ENCODE results near the gene ZNF439.
"Not testable (repeated sequence)": the region's sequence is repeated elsewhere in the genome, so short reads cannot be mapped to it uniquely, and the experiment has no call there.

ZNF439 gene

GRCh38 chr19:11850289-11850688 lies 1.8 kb downstream of the ZNF439 start:
- peaks cover 14% of the 10 kb centered on the region for H3K36me3 Mint-ChIP-seq
- not testable (repeated sequence) for H3K27ac Mint-ChIP-seq, H3K9me3 Mint-ChIP-seq, H3K4me3 Mint-ChIP-seq, H3K27me3 Mint-ChIP-seq
- H3K4me1 Mint-ChIP-seq, result peaks cover 33% of the 10 kb centered on the region

- Mint-ChIP-seq H3K36me3 (peaks cover 34% of the 10 kb centered on the region), H3K27me3 (no peaks in the 10 kb centered on the region), H3K4me3 (no peak overlapping the region), H3K27ac (no peak overlapping the region), H3K4me1 (peaks cover 29% of the 10 kb centered on the region), H3K9me3 (peaks cover 18% of the 10 kb centered on the region)
Observed at GRCh38 chr19:11853358-11853757, 4.8 kb downstream of the ZNF439 start.

GRCh38 chr19:11856596-11857250 lies 8.2 kb downstream of the ZNF439 start:
- Mint-ChIP-seq H3K27ac (no peak overlapping the region), H3K4me3 (no peak overlapping the region), H3K4me1 (peaks cover 3% of the 10 kb centered on the region), H3K9me3 (peaks cover 27% of the 10 kb centered on the region), H3K27me3 (no peaks in the 10 kb centered on the region), H3K36me3 (peaks cover 41% of the 10 kb centered on the region)

- Mint-ChIP-seq H3K36me3 (peaks cover 55% of the 10 kb centered on the region), H3K9me3 (peaks cover 25% of the 10 kb centered on the region), H3K4me1 (peaks cover 3% of the 10 kb centered on the region), H3K27me3 (no peaks in the 10 kb centered on the region), H3K27ac (no peak overlapping the region), H3K4me3 (no peak overlapping the region)
Observed at GRCh38 chr19:11860721-11861120, 12.2 kb downstream of the ZNF439 start.

- no peak overlapping the region for H3K4me3 Mint-ChIP-seq
- H3K27me3 Mint-ChIP-seq, result no peaks in the 10 kb centered on the region
- H3K36me3 Mint-ChIP-seq, result peaks cover 57% of the 10 kb centered on the region
- H3K4me1 Mint-ChIP-seq, result no peaks in the 10 kb centered on the region
- H3K9me3 Mint-ChIP-seq, result peaks cover 19% of the 10 kb centered on the region
- H3K27ac Mint-ChIP-seq, result no peak overlapping the region
Observed at GRCh38 chr19:11861301-11861700, 12.8 kb downstream of the ZNF439 start.

GRCh38 chr19:11867766-11868165 lies 19.2 kb downstream of the ZNF439 start:
- H3K27me3 Mint-ChIP-seq, H3K4me3 Mint-ChIP-seq, H3K27ac Mint-ChIP-seq, H3K4me1 Mint-ChIP-seq: not testable (repeated sequence)
- peaks cover 62% of the 10 kb centered on the region for H3K36me3 Mint-ChIP-seq
- peaks cover 15% of the 10 kb centered on the region for H3K9me3 Mint-ChIP-seq

- H3K27ac Mint-ChIP-seq, result no peak overlapping the region
- no peak overlapping the region for H3K4me3 Mint-ChIP-seq
- H3K27me3 Mint-ChIP-seq, result no peaks in the 10 kb centered on the region
- no peaks in the 10 kb centered on the region for H3K4me1 Mint-ChIP-seq
- peaks cover 15% of the 10 kb centered on the region for H3K9me3 Mint-ChIP-seq
- H3K36me3 Mint-ChIP-seq, result peaks cover 60% of the 10 kb centered on the region
Observed at GRCh38 chr19:11868188-11868587, 19.7 kb downstream of the ZNF439 start.

- Mint-ChIP-seq H3K4me3 (no peak overlapping the region), H3K36me3 (peaks cover 25% of the 10 kb centered on the region), H3K27ac (no peak overlapping the region), H3K9me3 (peaks cover 15% of the 10 kb centered on the region), H3K27me3 (no peaks in the 10 kb centered on the region), H3K4me1 (no peaks in the 10 kb centered on the region)
Observed at GRCh38 chr19:11872624-11873023, 24.1 kb downstream of the ZNF439 start.

- H3K27me3 Mint-ChIP-seq, result no peaks in the 10 kb centered on the region
- H3K36me3 Mint-ChIP-seq, result peaks cover 14% of the 10 kb centered on the region
- H3K27ac Mint-ChIP-seq, result no peak overlapping the region
- no peaks in the 10 kb centered on the region for H3K4me1 Mint-ChIP-seq
- H3K4me3 Mint-ChIP-seq, result no peak overlapping the region
- peaks cover 8% of the 10 kb centered on the region for H3K9me3 Mint-ChIP-seq
Observed at GRCh38 chr19:11873762-11874161, 25.2 kb downstream of the ZNF439 start.

- not testable (repeated sequence) for H3K4me1 Mint-ChIP-seq, H3K4me3 Mint-ChIP-seq, H3K27me3 Mint-ChIP-seq, H3K9me3 Mint-ChIP-seq, H3K36me3 Mint-ChIP-seq, H3K27ac Mint-ChIP-seq
Observed at GRCh38 chr19:11879687-11880266, 31.3 kb downstream of the ZNF439 start.

- Mint-ChIP-seq H3K4me3 (no peak overlapping the region), H3K9me3 (no peaks in the 10 kb centered on the region), H3K27ac (no peak overlapping the region), H3K27me3 (no peaks in the 10 kb centered on the region), H3K36me3 (no peaks in the 10 kb centered on the region), H3K4me1 (no peaks in the 10 kb centered on the region)
Observed at GRCh38 chr19:11880598-11880997, 32.1 kb downstream of the ZNF439 start.

GRCh38 chr19:11881151-11881800 lies 32.8 kb downstream of the ZNF439 start:
- Mint-ChIP-seq H3K36me3 (no peaks in the 10 kb centered on the region), H3K27me3 (no peaks in the 10 kb centered on the region), H3K27ac (no peak overlapping the region), H3K9me3 (no peaks in the 10 kb centered on the region), H3K4me1 (no peaks in the 10 kb centered on the region), H3K4me3 (no peak overlapping the region)

GRCh38 chr19:11882606-11883005 lies 34.1 kb downstream of the ZNF439 start:
- Mint-ChIP-seq H3K27ac (no peak overlapping the region), H3K4me1 (peaks cover 5% of the 10 kb centered on the region), H3K9me3 (no peaks in the 10 kb centered on the region), H3K36me3 (no peaks in the 10 kb centered on the region), H3K4me3 (no peak overlapping the region), H3K27me3 (no peaks in the 10 kb centered on the region)

GRCh38 chr19:11887234-11887610 lies 38.7 kb downstream of the ZNF439 start:
- Mint-ChIP-seq H3K9me3 (no peaks in the 10 kb centered on the region), H3K27me3 (no peaks in the 10 kb centered on the region), H3K36me3 (no peaks in the 10 kb centered on the region), H3K4me3 (peak overlapping the region; percentile 92), H3K4me1 (peaks cover 20% of the 10 kb centered on the region), H3K27ac (peak overlapping the region; percentile 79)

GRCh38 chr19:11887611-11888531 lies 39.3 kb downstream of the ZNF439 start, which contains the start of gene ZNF69:
TSS of gene ZNF69 (plus strand) at chr19:11887782. CDS start at chr19:11887924, 142 bp downstream.
- Mint-ChIP-seq H3K4me1 (peaks cover 20% of the 10 kb centered on the region), H3K36me3 (no peaks in the 10 kb centered on the region), H3K4me3 (peak within 1 kb of the TSS; percentile 92), H3K27me3 (no peaks in the 10 kb centered on the region), H3K27ac (peak within 1 kb of the TSS; percentile 79), H3K9me3 (no peaks in the 10 kb centered on the region)
